OCI-M2 (cell line): Measurements from ENCODE around the gene ELMOD1.
"Not testable (repeated sequence)": the region's sequence is repeated elsewhere in the genome, so short reads cannot be mapped to it uniquely, and the experiment has no call there.

Source experiments
- DNase-seq: peaks from one replicate; lab custom pipeline; 2025; ENCODE audit not compliant: unreplicated experiment; lab: John Stamatoyannopoulos, UW

The ELMOD1 gene

GRCh38 chr11:107590460-107591377, at the start of gene ELMOD1:
Gene ELMOD1 (plus strand): TSS chr11:107591147. CDS start chr11:107618190, 27,043 bp downstream.
- no peak for DNase-seq

GRCh38 chr11:107545101-107545514, 45.8 kb upstream of the ELMOD1 start:
- no peak for DNase-seq

GRCh38 chr11:107547961-107548360, 43.0 kb upstream of the ELMOD1 start:
- DNase-seq, result no peak

DNA sequence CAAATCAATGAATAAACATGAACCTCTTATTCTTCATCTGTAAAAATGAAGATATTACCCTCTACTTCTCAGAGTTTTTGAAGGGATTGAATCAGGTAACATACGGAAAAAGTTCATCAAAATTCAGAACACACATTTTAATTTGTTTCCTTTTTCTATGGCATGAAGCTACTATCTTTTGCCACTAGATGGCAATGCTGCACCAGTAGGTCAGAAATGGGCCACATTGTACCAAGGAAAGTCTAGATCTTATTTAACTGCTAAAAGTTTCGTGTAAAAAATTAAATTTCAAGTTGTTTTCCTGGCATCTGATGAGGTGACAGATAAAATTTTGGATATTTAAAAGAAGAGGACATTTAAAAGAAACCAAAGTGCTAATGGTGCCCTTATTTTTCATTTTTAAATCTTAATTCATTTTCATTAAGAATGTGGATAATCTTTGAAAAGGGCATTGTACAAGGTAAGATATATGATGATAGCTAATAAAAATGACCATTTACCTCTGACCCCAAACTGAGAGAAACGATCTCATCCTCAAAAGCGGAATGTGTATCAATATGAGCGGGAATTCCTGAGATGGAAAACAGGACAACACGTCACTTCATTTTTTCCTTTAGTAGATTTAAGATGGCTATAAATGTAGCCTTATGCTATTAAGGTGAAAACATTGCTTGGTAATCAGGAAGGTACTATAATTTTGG, 41.5 kb upstream of the ELMOD1 start:
- DNase-seq, result no peak

GRCh38 chr11:107549954-107550285, 41.0 kb upstream of the ELMOD1 start:
- no peak for DNase-seq

- DNase-seq, result no peak
Observed at GRCh38 chr11:107550304-107550703, 40.6 kb upstream of the ELMOD1 start.

- no peak for DNase-seq
Observed at GRCh38 chr11:107561688-107562087, 29.3 kb upstream of the ELMOD1 start.

DNA sequence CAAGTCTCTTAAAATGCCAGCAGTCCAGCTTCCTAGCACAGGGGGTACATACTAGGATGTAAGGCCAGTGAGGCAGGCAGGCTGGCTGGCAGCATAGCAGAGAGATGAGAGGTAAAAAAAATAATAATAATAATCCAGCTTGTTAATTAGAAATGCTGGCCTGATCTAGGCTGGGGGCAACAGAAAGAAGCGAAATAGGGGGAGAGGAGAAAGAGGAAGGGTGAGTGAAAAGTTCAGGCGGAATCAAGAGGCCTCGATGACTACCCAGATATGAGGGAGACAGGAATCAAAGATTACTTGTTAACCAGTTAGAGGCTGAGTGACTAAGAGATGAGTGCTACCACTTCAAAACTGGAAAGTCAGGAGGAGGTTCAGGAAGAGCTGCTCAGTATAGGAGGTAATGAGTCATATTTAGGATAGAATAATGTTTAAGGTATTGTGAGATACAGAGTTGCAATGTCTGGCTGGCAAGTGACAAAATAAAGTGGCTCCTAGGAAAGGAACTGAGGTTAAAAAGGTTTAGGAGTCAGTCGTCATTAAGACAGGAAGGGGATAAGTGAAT, 28.2 kb upstream of the ELMOD1 start:
- DNase-seq, result no peak

DNA sequence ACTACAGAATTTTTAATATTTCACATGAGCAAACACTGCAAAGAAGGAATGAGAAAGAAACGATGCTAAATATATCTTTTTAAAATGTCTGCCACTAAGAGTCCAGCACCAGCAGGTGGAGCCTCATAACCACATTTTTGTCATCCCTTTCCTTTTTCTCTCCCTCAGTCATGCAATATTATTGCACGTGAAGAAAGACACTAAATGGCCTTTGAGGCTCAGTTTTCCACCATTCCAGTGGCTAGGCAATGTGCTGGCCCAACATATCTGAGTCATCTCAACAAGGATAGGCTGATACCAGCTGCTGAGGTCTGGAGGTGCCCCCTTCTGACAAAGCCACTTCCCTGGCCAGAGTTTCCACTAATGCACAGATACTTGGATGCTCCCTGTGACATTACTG, 27.2 kb upstream of the ELMOD1 start:
- DNase-seq, result no peak

DNA sequence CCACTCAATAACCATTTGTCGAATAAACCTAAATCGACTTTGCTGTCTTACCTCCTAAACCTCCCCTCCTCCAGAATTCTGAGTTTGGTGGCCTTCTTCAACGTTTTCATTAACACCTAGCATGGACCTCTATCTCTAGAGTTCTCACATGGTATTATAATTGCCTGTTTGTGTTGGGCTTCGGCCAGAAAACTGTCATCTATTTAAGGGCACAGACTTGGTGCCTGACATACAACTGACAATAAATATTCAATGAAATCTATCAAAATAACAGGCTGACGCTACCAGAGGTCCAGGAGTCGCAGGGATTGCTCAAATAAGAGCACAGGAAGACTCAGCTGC, 26.1 kb upstream of the ELMOD1 start:
- DNase-seq, result no peak

DNA sequence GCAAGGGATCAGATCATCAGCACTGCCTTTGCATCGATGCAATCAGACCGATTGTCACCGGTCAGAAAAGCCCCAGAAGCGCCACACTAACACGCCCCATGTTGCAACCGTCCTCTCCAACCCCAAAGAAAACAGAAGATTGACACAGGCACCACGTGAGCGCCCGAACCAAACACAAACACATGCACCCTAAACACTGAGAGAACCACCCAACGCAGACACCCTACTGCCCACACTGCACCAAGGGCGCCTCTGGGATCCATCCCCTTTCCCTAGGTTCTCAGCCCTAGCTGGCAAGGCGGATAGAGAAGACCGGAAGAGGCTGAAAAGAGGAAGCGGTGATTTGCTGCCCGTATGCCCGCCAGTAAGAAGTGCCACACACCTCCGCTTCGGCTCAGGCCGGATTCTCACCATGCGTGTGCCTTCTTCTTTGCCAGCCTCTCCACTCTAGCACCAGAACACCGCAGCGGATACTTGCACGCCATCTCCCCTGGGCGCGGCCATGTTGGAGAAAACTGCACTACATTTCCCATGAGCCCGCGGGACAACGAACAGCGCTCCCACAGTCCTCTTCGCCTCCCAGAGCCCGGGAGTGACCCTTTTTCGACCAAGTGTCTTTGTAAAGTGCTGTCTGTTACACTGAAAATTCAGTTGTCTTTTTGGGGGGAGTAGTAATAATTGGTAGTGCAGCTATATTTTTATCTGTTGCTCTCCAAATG, 25.6 kb upstream of the ELMOD1 start, which contains the start of gene ALKBH8:
TSS of gene ALKBH8 (minus strand) at position 517 of the 719 bp plus-strand sequence. CDS start 4,842 bp downstream, outside the sequence.
- DNase-seq, result no peak

DNA sequence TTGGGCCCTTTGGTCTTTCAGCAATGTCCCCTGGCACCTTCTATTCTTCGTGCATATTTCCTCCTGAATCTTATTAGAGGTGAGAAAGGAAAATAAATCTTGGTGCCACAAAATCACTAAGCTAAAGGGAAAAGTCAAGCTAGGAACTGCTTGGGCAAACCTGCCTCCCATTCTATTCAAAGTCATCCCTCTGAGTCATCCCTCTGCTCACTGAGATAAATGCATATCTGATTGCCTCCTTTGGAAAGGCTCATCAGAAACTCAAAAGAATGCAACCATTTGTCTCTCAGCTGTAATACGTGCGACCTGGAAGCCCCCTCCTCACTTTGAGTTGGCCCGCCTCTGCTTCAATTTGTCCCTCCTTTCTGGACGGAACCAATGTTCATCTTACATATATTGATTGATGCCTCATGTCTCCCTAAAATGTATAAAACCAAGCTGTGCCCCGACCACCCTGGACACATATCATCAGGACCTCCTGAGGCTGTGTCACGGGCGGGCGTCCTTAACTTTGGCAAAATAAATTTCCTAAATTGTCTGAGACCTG, 24.9 kb upstream of the ELMOD1 start:
- DNase-seq, result not testable (repeated sequence)

GRCh38 chr11:107566569-107566968, 24.4 kb upstream of the ELMOD1 start:
- DNase-seq, result no peak

DNA sequence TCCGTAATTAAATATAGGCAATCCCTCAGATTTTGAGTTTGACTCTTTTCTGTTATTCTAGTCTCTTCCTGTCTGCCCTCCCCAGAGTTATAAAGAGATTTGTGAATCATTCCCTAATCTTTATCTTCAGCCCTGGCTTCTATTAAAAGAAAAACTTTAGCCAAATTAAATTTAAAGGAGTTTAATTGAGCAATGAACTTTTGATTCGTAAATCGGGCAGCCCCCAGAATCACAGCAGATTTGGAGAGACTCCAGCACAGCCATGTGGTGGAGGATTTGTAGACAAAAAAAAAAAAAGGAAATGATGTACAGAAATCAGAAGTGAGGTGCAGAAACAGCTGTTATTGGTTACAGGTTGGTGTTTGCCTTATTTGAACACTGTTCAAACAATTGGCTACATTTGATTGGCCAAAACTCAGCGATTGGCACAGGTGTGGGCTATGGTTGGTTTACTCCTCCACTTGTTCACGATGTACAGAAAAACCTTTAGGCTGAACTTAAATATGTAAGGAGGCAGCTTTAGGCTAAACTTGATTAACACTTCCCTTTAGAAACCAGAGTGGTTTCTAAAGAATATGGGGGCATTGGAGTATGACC, 23.1 kb upstream of the ELMOD1 start:
- no peak for DNase-seq

- no peak for DNase-seq
Observed at GRCh38 chr11:107570015-107570414, 20.9 kb upstream of the ELMOD1 start.

GRCh38 chr11:107573438-107573837, 17.5 kb upstream of the ELMOD1 start:
- DNase-seq, result no peak

GRCh38 chr11:107576497-107577345, 14.2 kb upstream of the ELMOD1 start:
- DNase-seq, result not testable (repeated sequence)

GRCh38 chr11:107577346-107577711, 13.6 kb upstream of the ELMOD1 start:
- no peak for DNase-seq

- DNase-seq, result not testable (repeated sequence)
Observed at GRCh38 chr11:107579169-107579568, 11.8 kb upstream of the ELMOD1 start.

GRCh38 chr11:107581147-107581546, 9.8 kb upstream of the ELMOD1 start:
- DNase-seq, result no peak
